Large intestine (tissue), 3 donors: Measurements from ENCODE around the gene C1orf174. TPM values are rescaled to one million over a fixed set of nuclear protein-coding genes. Genes with fewer than 3 reads are reported as not detected.

Source experiments
- DNase-seq, 2 donors: peaks; one replicate each; pipeline versions ENCODE4 v3.0.0 to v3.0.0-alpha.2; 2013
- H3K27ac ChIP-seq: one replicate; pipeline ENCODE4 v1.5.1; 2013; ENCODE audit warnings: low read length
- H3K27me3 ChIP-seq: 2 replicates; pipeline ENCODE4 v1.6.1; 2013; ENCODE audit warnings: low read length; ENCODE audit not compliant: control insufficient read depth, insufficient read depth
- H3K36me3 ChIP-seq: 2 replicates; pipeline ENCODE4 v1.6.1; 2013; ENCODE audit warnings: low read length; ENCODE audit not compliant: control insufficient read depth, insufficient read depth
- H3K4me1 ChIP-seq: one replicate; pipeline ENCODE4 v1.6.1; 2013; ENCODE audit warnings: low read length; ENCODE audit not compliant: control insufficient read depth, insufficient read depth
- H3K4me3 ChIP-seq: one replicate; pipeline ENCODE4 v1.5.1; 2013; ENCODE audit warnings: low read length
- H3K9me3 ChIP-seq: one replicate; pipeline ENCODE4 v1.6.1; 2013; ENCODE audit warnings: mild to moderate bottlenecking, low read depth, low read length, moderate library complexity; ENCODE audit not compliant: control insufficient read depth
- WGBS: methylation state at CpG from one replicate; pipeline ENCODE4 v1.1.5; 2013; ENCODE audit warnings: low lambda C conversion rate; ENCODE audit not compliant: insufficient coverage; 5-methylcytosine and 5-hydroxymethylcytosine counted together
- polyA plus RNA-seq: library from polyadenylated mRNA; unstranded; fragments of 120-200 nt; gene quantifications from one replicate; pipeline ENCODE4 v1.2.1, GENCODE V29; 2013

The C1orf174 gene
- polyA plus RNA-seq, 1 donor, result 28.4 TPM

DNA sequence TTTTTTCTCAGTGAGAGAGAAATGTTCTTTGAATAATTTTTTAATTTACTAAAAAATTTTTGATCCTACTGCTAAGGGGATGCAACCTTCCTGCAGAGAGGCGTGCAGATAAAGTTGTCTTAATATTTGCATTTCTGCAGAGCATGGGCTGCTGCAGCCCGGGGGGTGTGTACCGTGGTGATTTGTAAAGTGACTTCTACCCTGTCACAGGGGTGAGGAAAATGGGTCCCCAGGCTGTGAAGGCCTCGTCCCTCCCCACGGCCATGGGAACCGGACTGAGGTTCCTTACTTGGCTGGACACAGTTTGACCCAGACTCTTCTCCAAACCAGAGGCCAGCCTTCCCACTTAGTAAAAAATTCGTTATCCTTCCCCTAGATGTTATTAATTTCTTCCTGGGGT, 9.5 kb upstream of the C1orf174 start:
- no CpG with 5 or more reads among the region's 7 CpGs for WGBS
- Histone ChIP-seq H3K4me3 (no peak overlapping the region), H3K4me1 (no peaks in the 10 kb centered on the region), H3K27ac (no peak overlapping the region), H3K36me3 (no peaks in the 10 kb centered on the region), H3K9me3 (no peaks in the 10 kb centered on the region), H3K27me3 (peaks cover 9% of the 10 kb centered on the region)
- no peak for DNase-seq

- Histone ChIP-seq H3K27me3 (peaks cover 9% of the 10 kb centered on the region), H3K36me3 (no peaks in the 10 kb centered on the region), H3K4me3 (no peak overlapping the region), H3K9me3 (no peaks in the 10 kb centered on the region), H3K27ac (no peak overlapping the region), H3K4me1 (no peaks in the 10 kb centered on the region)
- no peak for DNase-seq
- WGBS, result 80% methylated on average over 2 of the region's 17 CpGs
Observed at GRCh38 chr1:3908886-3909517, 8.9 kb upstream of the C1orf174 start.

DNA sequence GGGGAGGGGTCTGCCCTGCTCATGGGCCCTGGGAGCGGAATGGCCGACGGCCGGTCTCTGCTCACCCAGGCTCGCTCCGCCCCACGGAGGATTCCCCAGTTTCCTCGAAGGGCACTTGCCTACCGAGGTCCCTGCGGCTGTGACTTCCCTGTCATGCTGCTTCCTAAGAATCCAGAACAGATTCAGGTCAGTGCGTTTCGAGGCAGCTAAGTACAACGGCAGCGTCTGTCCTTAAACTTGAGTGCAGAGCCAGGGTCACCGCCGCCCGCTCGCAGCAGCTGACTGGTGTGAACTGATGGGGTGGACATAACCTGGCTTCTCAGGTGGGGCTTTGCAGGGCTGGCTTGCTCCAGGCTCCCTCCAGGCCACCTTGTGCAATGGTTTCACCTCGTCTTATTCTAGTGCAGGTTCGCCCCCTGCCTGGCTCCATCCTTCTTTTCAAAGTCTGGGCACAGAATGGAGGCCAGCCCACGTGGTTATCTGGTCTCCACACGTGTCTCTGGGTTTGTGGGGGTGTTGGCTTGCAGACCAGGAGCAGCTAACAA, 7.6 kb upstream of the C1orf174 start:
- no CpG with 5 or more reads among the region's 22 CpGs for WGBS

DNA sequence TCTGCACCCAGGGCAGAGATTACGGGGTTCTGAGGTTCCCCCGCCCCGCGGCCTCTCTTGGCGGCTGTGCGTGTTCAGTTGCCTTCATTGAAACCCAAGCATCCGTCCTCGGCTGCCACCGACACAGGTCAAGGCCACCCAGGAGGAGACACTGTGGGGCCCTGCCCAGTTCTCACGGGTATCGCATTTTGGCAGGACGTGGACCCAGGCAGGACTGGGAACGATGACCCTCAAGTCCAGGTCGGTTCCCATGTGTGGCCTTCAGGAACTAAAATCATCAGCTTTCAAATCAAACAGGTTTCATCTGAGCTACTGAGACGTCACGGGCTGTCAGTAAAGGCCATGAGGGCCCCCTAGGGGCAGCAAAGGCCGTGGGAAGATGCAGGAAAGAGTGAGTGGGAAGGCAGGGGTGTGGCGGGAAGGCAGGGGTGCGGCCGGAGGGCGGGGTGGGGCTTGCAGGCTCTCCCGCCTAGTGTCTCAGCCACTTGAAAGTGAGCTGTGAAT, 7.0 kb upstream of the C1orf174 start:
- WGBS, result no CpG with 5 or more reads among the region's 22 CpGs
- no peak overlapping the region for H3K4me3 ChIP-seq
- H3K27me3 ChIP-seq, result peaks cover 9% of the 10 kb centered on the region
- H3K4me1 ChIP-seq, result no peaks in the 10 kb centered on the region
- no peaks in the 10 kb centered on the region for H3K36me3 ChIP-seq
- H3K9me3 ChIP-seq, result no peaks in the 10 kb centered on the region
- DNase-seq, result no peak
- no peak overlapping the region for H3K27ac ChIP-seq

More for the DNA sequence above, 7.6 kb upstream of the C1orf174 start:
- Histone ChIP-seq H3K27me3 (peaks cover 9% of the 10 kb centered on the region), H3K4me3 (no peak overlapping the region), H3K9me3 (no peaks in the 10 kb centered on the region), H3K36me3 (no peaks in the 10 kb centered on the region), H3K27ac (no peak overlapping the region), H3K4me1 (no peaks in the 10 kb centered on the region)
- DNase-seq, result no peak

- Histone ChIP-seq H3K4me3 (no peak overlapping the region), H3K36me3 (no peaks in the 10 kb centered on the region), H3K27ac (no peak overlapping the region), H3K4me1 (no peaks in the 10 kb centered on the region), H3K9me3 (no peaks in the 10 kb centered on the region), H3K27me3 (peaks cover 8% of the 10 kb centered on the region)
- WGBS, result no CpG with 5 or more reads among the region's 11 CpGs
- DNase-seq, result no peak
Observed at GRCh38 chr1:3906672-3907020, 6.6 kb upstream of the C1orf174 start.

DNA sequence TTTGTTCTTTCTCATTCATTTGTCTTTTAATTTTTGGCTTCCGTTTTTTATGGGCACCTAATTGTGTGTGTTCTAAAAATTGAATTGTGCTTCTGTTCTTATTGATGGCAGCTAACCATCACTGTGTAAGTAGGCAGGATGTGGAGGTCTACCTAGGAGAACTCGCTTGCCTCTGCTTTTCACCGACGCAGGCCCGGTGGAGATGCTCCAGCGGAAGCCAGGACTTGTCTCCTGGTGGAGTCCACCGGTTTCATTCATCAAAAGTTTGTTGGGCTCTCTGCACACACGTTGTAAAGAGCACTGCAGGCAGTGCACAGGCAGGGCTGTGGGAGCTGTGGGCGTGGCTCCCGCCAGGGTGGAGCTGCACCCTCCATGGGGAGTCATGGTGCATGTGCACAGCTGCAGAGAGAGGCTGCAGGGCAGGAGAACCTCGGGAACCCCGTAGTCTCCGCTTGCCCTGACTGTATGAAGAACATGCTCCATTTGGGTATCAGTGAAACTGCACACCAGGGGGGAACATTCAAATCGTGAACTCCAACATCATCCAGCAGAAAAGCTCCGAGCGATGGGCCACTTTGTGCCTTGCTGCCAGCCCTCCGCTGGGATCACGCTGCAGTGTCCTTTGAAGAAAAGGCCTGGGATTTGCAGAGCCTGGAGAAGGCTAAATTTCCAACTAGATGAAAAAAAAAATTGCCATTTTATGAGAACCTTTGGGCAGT, 6.0 kb upstream of the C1orf174 start:
- Histone ChIP-seq H3K36me3 (no peaks in the 10 kb centered on the region), H3K4me1 (no peaks in the 10 kb centered on the region)
- 100% methylated on average over 1 of the region's 18 CpGs for WGBS

DNA sequence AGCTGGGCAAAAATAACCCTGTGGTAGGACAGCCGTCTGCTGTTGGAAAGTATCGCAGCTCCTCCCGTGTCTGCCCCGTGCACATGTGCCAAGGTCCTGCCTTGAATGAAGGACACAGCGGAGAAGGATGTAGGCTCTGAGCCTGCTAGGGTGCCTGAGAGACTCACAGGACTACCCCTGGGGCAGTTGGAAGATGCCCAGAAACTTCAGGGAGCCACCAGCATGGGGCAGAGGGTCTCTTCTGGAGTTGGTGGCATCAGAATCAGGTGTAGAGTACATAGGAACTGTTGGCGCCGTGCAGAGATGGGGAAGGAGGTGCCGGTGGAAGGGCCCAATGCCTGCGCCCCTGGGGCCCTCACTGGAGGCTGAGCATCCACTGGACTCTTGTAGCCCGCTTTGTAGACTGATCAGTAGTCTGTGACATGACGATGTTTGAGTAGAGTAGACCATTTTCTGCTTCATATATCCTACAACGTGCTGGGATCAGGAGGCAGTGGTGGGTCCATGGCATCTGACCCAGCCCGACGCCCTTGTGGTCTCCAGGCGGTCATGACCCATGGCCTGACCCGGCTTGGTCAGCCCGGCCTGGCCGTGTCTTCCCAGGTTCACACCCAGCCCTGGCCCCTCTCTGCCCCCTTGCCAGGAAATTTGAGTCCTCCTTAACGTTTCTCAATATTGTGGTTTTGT, 5.3 kb upstream of the C1orf174 start:
- Histone ChIP-seq H3K9me3 (no peaks in the 10 kb centered on the region), H3K36me3 (no peaks in the 10 kb centered on the region), H3K4me3 (no peak overlapping the region), H3K27me3 (no peaks in the 10 kb centered on the region), H3K4me1 (no peaks in the 10 kb centered on the region), H3K27ac (no peak overlapping the region)
- no peak for DNase-seq
- WGBS, result no CpG with 5 or more reads among the region's 19 CpGs

More for the DNA sequence above, 6.0 kb upstream of the C1orf174 start:
- Histone ChIP-seq H3K27ac (no peak overlapping the region), H3K27me3 (peaks cover 3% of the 10 kb centered on the region), H3K4me3 (no peak overlapping the region), H3K9me3 (no peaks in the 10 kb centered on the region)
- no peak for DNase-seq

DNA sequence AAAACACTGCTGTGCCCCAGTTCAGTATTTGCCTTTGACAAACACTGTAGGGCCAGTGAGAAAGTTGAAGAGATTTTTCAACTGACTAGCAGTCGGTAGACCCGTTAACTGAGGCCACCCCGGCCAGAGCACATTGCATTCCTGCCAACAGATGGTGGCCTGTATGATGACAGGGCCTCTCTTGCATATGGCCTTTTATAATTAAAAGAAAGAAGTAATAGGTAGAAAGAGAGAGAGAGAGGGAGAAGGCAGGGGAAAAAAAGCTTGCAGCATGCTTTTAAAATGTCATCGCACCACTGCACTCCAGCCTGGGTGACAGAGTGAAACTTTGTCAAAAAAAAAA, 4.7 kb upstream of the C1orf174 start:
- 80% methylated on average over 3 of the region's 4 CpGs for WGBS
- DNase-seq, result no peak
- Histone ChIP-seq H3K27ac (no peak overlapping the region), H3K9me3 (no peaks in the 10 kb centered on the region), H3K4me3 (no peak overlapping the region), H3K27me3 (no peaks in the 10 kb centered on the region), H3K4me1 (no peaks in the 10 kb centered on the region), H3K36me3 (no peaks in the 10 kb centered on the region)

- no CpG with 5 or more reads among the region's 24 CpGs for WGBS
- DNase-seq, result no peak
- Histone ChIP-seq H3K4me3 (no peak overlapping the region), H3K36me3 (no peaks in the 10 kb centered on the region), H3K9me3 (no peaks in the 10 kb centered on the region), H3K27me3 (no peaks in the 10 kb centered on the region), H3K27ac (no peak overlapping the region), H3K4me1 (no peaks in the 10 kb centered on the region)
Observed at GRCh38 chr1:3904006-3904842, 4.2 kb upstream of the C1orf174 start.
